IMR-90 (cell line): ENCODE measurements around the gene FAM76B. TPM values are rescaled to one million over a fixed set of nuclear protein-coding genes. Genes with fewer than 3 reads are reported as not detected.
A peak's percentile ranks its signal among the peaks of the same experiment; 100 is the strongest.

Source experiments
- ATAC-seq: fragments of 200-7000 bp; cut with Tn5 transposase; 2 replicates; pipeline ENCODE4 v1.9.1; 2020; ENCODE audit warnings: low read depth, mild to moderate bottlenecking, moderate library complexity
- BruUV-seq: library from RNA; stranded (reverse); fragments of 400-500 nt; replicated peaks from 2 replicates; lab custom pipeline; 2021; lab: Mats Ljungman, UMichigan
- CTCF ChIA-PET: fragments of 300-600 bp; formaldehyde crosslinking; extraction: SDS; loops from one replicate; lab custom pipeline; 2021; ENCODE audit warnings: antibody characterized with exemption; lab: Yijun Ruan, JAX
- POLR2A ChIA-PET: fragments of 300-600 bp; sonication (Branson Sonifier 250); formaldehyde crosslinking; loops from one replicate; lab custom pipeline; 2022; ENCODE audit warnings: antibody characterized with exemption; ENCODE audit not compliant: unreplicated experiment; lab: Charles Lee
- DNase-seq: peaks from one replicate; pipeline ENCODE4 v3.0.0; 2013
- H2AFZ ChIP-seq: replicated peaks from 2 replicates; pipeline ENCODE3; 2013; ENCODE audit warnings: low read length, mild to moderate bottlenecking; ENCODE audit not compliant: poor library complexity
- H2AK5ac ChIP-seq: 2 replicates; pipeline ENCODE4 v1.6.1; 2013; ENCODE audit warnings: low read depth, low read length, inconsistent platforms
- H2AK9ac ChIP-seq: replicated peaks from 2 replicates; pipeline ENCODE3; 2013; ENCODE audit warnings: mild to moderate bottlenecking, low read depth, low read length, moderate library complexity; ENCODE audit not compliant: poor library complexity
- H2BK120ac ChIP-seq: 2 replicates; pipeline ENCODE4 v1.6.1; 2013; ENCODE audit warnings: low read depth, low read length, inconsistent platforms
- H2BK15ac ChIP-seq: 3 replicates; pipeline ENCODE4 v1.6.1; 2013; ENCODE audit warnings: low read depth, low read length, inconsistent platforms
- H2BK20ac ChIP-seq: 2 replicates; pipeline ENCODE4 v1.6.1; 2013; ENCODE audit warnings: low read depth, mild to moderate bottlenecking, inconsistent platforms, low read length, moderate library complexity
- H2BK5ac ChIP-seq: 2 replicates; pipeline ENCODE4 v1.6.1; 2013; ENCODE audit warnings: mild to moderate bottlenecking, low read depth, low read length, inconsistent platforms; ENCODE audit not compliant: poor library complexity, severe bottlenecking
- H3K14ac ChIP-seq: replicated peaks from 2 replicates; pipeline ENCODE4 v1.6.1; 2013; ENCODE audit warnings: low read depth, low read length, inconsistent platforms
- H3K18ac ChIP-seq: 2 replicates; pipeline ENCODE4 v1.6.1; 2013; ENCODE audit warnings: low read depth, low read length, control low read depth
- H3K23ac ChIP-seq: 2 replicates; pipeline ENCODE4 v1.6.1; 2013; ENCODE audit warnings: low read depth, low read length, inconsistent platforms
- H3K27ac ChIP-seq: 2 replicates; pipeline ENCODE4 v1.5.1; 2013; ENCODE audit warnings: mild to moderate bottlenecking, control low read depth, low read length; ENCODE audit not compliant: insufficient read depth
- H3K27me3 ChIP-seq: 2 replicates; pipeline ENCODE4 v1.6.1; 2013; ENCODE audit warnings: low read length; ENCODE audit not compliant: control insufficient read depth, insufficient read depth
- H3K36me3 ChIP-seq: 2 replicates; pipeline ENCODE4 v1.6.1; 2013; ENCODE audit warnings: low read length, mixed read lengths; ENCODE audit not compliant: control insufficient read depth, insufficient read depth
- H3K4ac ChIP-seq: 2 replicates; pipeline ENCODE4 v1.6.1; 2013; ENCODE audit warnings: low read depth, low read length, inconsistent platforms
- H3K4me1 ChIP-seq: 2 replicates; pipeline ENCODE4 v1.6.1; 2013; ENCODE audit warnings: low read length, mixed read lengths; ENCODE audit not compliant: control insufficient read depth, insufficient read depth
- H3K4me2 ChIP-seq: 2 replicates; pipeline ENCODE4 v1.6.1; 2013; ENCODE audit warnings: low read depth, mild to moderate bottlenecking, control low read depth, low read length, moderate library complexity
- H3K4me3 ChIP-seq: 2 replicates; pipeline ENCODE4 v1.5.1; 2013; ENCODE audit warnings: low read depth, mild to moderate bottlenecking, control low read depth, low read length, moderate library complexity; ENCODE audit not compliant: insufficient read depth
- H3K56ac ChIP-seq: 2 replicates; pipeline ENCODE4 v1.6.1; 2013; ENCODE audit warnings: low read length, inconsistent platforms; ENCODE audit not compliant: insufficient read depth; ENCODE audit errors: extremely low read depth
- H3K79me1 ChIP-seq, 2 experiments: 2 replicates each; pipeline ENCODE4 v1.6.1; 2013; ENCODE audit warnings: low read length in 2 of 2, inconsistent platforms in 1 of 2, low read depth in 1 of 2
- H3K9ac ChIP-seq: 2 replicates; pipeline ENCODE4 v1.6.1; 2013; ENCODE audit warnings: low read depth, low read length, control low read depth
- H3K9me1 ChIP-seq: 2 replicates; pipeline ENCODE4 v1.6.1; 2013; ENCODE audit warnings: low read length, inconsistent platforms; ENCODE audit not compliant: insufficient read depth
- H3K9me3 ChIP-seq: 2 replicates; pipeline ENCODE4 v1.6.1; 2013; ENCODE audit warnings: low read length; ENCODE audit not compliant: control insufficient read depth, insufficient read depth
- H4K20me1 ChIP-seq: 2 replicates; pipeline ENCODE4 v1.6.1; 2013; ENCODE audit warnings: low read length, inconsistent platforms; ENCODE audit not compliant: insufficient read depth
- H4K5ac ChIP-seq: 2 replicates; pipeline ENCODE4 v1.6.1; 2013; ENCODE audit warnings: mild to moderate bottlenecking, low read depth, low read length, control low read depth
- H4K8ac ChIP-seq, 2 experiments: 2 replicates each; pipeline ENCODE4 v1.6.1; 2013; ENCODE audit warnings: low read depth in 2 of 2, low read length in 2 of 2, control low read depth in 1 of 2, inconsistent platforms in 1 of 2
- H4K91ac ChIP-seq: 2 replicates; pipeline ENCODE4 v1.6.1; 2013; ENCODE audit warnings: low read depth, low read length, inconsistent platforms; ENCODE audit not compliant: insufficient read depth
- CEBPB ChIP-seq: IDR thresholded peaks from 2 replicates; pipeline ENCODE4 v1.6.1; 2012; ENCODE audit warnings: low read depth, low read length, improper control_type of control experiment
- CHD1 ChIP-seq: IDR thresholded peaks from 2 replicates; pipeline ENCODE4 v1.6.1; 2012; ENCODE audit warnings: low read depth, low read length, improper control_type of control experiment
- FOS ChIP-seq: fragments of 150-350 bp; IDR thresholded peaks from 2 replicates; pipeline ENCODE4 v1.6.1; 2016; ENCODE audit warnings: low read depth, low read length
- MAFK ChIP-seq: IDR thresholded peaks from 2 replicates; pipeline ENCODE4 v1.6.1; 2012; ENCODE audit warnings: low read depth, low read length, improper control_type of control experiment
- MAZ ChIP-seq: IDR thresholded peaks from 2 replicates; pipeline ENCODE4 v1.6.1; 2012; ENCODE audit warnings: low read depth, mild to moderate bottlenecking, low read length, improper control_type of control experiment, moderate library complexity, borderline replicate concordance
- MXI1 ChIP-seq: IDR thresholded peaks from 2 replicates; pipeline ENCODE4 v1.6.1; 2012; ENCODE audit warnings: low read depth, mild to moderate bottlenecking, low read length, moderate library complexity, borderline replicate concordance
- POLR2A ChIP-seq: IDR thresholded peaks from 2 replicates; pipeline ENCODE4 v1.6.1; 2012; ENCODE audit warnings: mild to moderate bottlenecking, low read depth, low read length
- RAD21 ChIP-seq: IDR thresholded peaks from 2 replicates; pipeline ENCODE4 v1.6.1; 2012; ENCODE audit warnings: low read length, improper control_type of control experiment
- RCOR1 ChIP-seq: IDR thresholded peaks from 2 replicates; pipeline ENCODE4 v1.6.1; 2012; ENCODE audit warnings: mild to moderate bottlenecking, low read length, improper control_type of control experiment; ENCODE audit not compliant: insufficient replicate concordance
- RFX5 ChIP-seq: IDR thresholded peaks from 2 replicates; pipeline ENCODE4 v1.8.0; 2012; ENCODE audit warnings: low read depth, mild to moderate bottlenecking, low read length, moderate library complexity
- SMC3 ChIP-seq: fragments of 150-350 bp; IDR thresholded peaks from 2 replicates; pipeline ENCODE4 v1.6.1; 2016; ENCODE audit warnings: low read depth, mild to moderate bottlenecking, antibody characterized with exemption, low read length, moderate library complexity
- WGBS, 2 experiments: methylation state at CpG; one replicate each; pipeline versions ENCODE4 v1.1.5 to v1.1.7; 2013; ENCODE audit warnings: missing lambda C conversion rate in 2 of 2; ENCODE audit not compliant: insufficient read length in 1 of 2; ENCODE audit errors: extremely low coverage in 2 of 2; 5-methylcytosine and 5-hydroxymethylcytosine counted together
- dilution Hi-C: fragments of 300-500 bp; cut with HindIII; formaldehyde crosslinking; loops from one replicate; pipeline ENCODE4 v1.14.3; 2018; ENCODE audit warnings: low sequenced_read_pairs; ENCODE audit not compliant: unreplicated experiment
- in situ Hi-C: fragments of 300-500 bp; cut with MboI; formaldehyde crosslinking; loops from 3 replicates; pipeline ENCODE4 v1.14.3; 2019; ENCODE audit warnings: low sequenced_read_pairs, inconsistent platforms, mixed read lengths
- intact Hi-C: fragments of 100-400 bp; cut with micrococcal nuclease; formaldehyde crosslinking; loops from 2 replicates; pipeline ENCODE4 v1.10.0; 2022
- polyA plus RNA-seq, 3 experiments: library from polyadenylated mRNA; depleted of rRNA; stranded (reverse); fragments of >200 nt; gene quantifications; 2 replicates each; pipeline ENCODE4 v1.2.3, GENCODE V29; 2012; ENCODE audit warnings: low replicate concordance in 1 of 3
- total RNA-seq: library from RNA; depleted of rRNA; stranded (reverse); fragments of >200 nt; gene quantifications from 2 replicates; pipeline ENCODE4 v1.2.3, GENCODE V29; 2012
- TF ChIP-seq, protein P1 (sequence below): fragments of 150-350 bp; IDR thresholded peaks from 2 replicates; pipeline ENCODE4 v1.6.1; 2017; ENCODE audit warnings: mild to moderate bottlenecking, antibody characterized with exemption, low read length, low read depth
- TF ChIP-seq, protein P2 (sequence below): fragments of 150-350 bp; IDR thresholded peaks from 2 replicates; pipeline ENCODE4 v1.6.1; 2016; ENCODE audit warnings: low read depth, mild to moderate bottlenecking, low read length, moderate library complexity, borderline replicate concordance
- TF ChIP-seq, protein P3 (sequence below): conservative IDR thresholded peaks from 2 replicates; pipeline ENCODE4 v1.5.1; 2012; ENCODE audit warnings: mild to moderate bottlenecking, low read depth, low read length, improper control_type of control experiment

FAM76B gene
- total and polyA plus RNA-seq, 2 of the 4 experiments (the other 2 are of a cell fraction) = 12.7 to 14.3 TPM

- Histone ChIP-seq H2BK5ac (peak overlapping the region; percentile 61), H4K8ac (peak overlapping the region in 1 of 2 experiments; percentile 7; a peak in 1 of 4 replicates), H3K9ac (no peak overlapping the region), H2BK20ac (no peak overlapping the region), H3K18ac (0 out of 2 replicates have a peak overlapping the region, but pooled peaks have one; percentile 10), H3K4ac (no peak overlapping the region), H3K14ac (no peak overlapping the region), H2AFZ (no peak overlapping the region), H3K4me2 (no peak overlapping the region; the same call in 1 of the 2 replicates), H3K4me3 (no peak overlapping the region), H2AK5ac (no peak overlapping the region), H3K36me3 (peaks cover 6% of the 10 kb centered on the region), H3K9me3 (no peaks in the 10 kb centered on the region), H3K23ac (no peak overlapping the region), H3K27ac (no peak overlapping the region), H3K4me1 (peaks cover 12% of the 10 kb centered on the region), H3K56ac (no peak overlapping the region), H4K5ac (no peak overlapping the region), H4K20me1 (peaks cover 3% of the 10 kb centered on the region; the same call in 1 of the 2 replicates), H2BK120ac (no peak overlapping the region), H3K27me3 (no peaks in the 10 kb centered on the region), H2BK15ac (no peak overlapping the region), H3K9me1 (peaks cover 3% of the 10 kb centered on the region), H3K79me1 (peaks cover 2 to 11% of the 10 kb centered on the region in 2 experiments; a peak in 2 of 4 replicates), H2AK9ac (no peak overlapping the region), H4K91ac (no peak overlapping the region)
- ChIA-PET CTCF (interaction anchor here (0.5 to 2.1 kb wide), 17 partner anchors 9 to 593 kb away, joined by 3 to 16 read pairs (median 4); partner anchors contain the start of genes CEP57, FAM76B and MAML2), POLR2A (no interaction called here)
- in situ Hi-C loops = no loop called here
- dilution Hi-C loops = no loop called here
- DNase-seq = peak; percentile 96
- intact Hi-C loops = loop anchor here (1.0 to 5.0 kb wide), 6 partner anchors 87 to 590 kb away; partner anchors contain the start of gene MAML2
- ATAC-seq = peak; percentile 84
- no TSS peak for BruUV-seq
- WGBS, 2 experiments = no CpG with 5 or more reads among the region's 3 CpGs
- TF ChIP-seq MXI1 (no peak), MAZ (no peak), FOS (no peak), RCOR1 (no peak), SMC3 (peak; percentile 85), POLR2A (no peak), CEBPB (peak; percentile 48), RFX5 (no peak), CHD1 (no peak), RAD21 (peak; percentile 95), MAFK (no peak)
- TF ChIP-seq, protein P1, sequence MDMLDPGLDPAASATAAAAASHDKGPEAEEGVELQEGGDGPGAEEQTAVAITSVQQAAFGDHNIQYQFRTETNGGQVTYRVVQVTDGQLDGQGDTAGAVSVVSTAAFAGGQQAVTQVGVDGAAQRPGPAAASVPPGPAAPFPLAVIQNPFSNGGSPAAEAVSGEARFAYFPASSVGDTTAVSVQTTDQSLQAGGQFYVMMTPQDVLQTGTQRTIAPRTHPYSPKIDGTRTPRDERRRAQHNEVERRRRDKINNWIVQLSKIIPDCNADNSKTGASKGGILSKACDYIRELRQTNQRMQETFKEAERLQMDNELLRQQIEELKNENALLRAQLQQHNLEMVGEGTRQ = no peak
- TF ChIP-seq, protein P2, sequence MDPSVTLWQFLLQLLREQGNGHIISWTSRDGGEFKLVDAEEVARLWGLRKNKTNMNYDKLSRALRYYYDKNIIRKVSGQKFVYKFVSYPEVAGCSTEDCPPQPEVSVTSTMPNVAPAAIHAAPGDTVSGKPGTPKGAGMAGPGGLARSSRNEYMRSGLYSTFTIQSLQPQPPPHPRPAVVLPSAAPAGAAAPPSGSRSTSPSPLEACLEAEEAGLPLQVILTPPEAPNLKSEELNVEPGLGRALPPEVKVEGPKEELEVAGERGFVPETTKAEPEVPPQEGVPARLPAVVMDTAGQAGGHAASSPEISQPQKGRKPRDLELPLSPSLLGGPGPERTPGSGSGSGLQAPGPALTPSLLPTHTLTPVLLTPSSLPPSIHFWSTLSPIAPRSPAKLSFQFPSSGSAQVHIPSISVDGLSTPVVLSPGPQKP = no peak
- TF ChIP-seq, protein P3, sequence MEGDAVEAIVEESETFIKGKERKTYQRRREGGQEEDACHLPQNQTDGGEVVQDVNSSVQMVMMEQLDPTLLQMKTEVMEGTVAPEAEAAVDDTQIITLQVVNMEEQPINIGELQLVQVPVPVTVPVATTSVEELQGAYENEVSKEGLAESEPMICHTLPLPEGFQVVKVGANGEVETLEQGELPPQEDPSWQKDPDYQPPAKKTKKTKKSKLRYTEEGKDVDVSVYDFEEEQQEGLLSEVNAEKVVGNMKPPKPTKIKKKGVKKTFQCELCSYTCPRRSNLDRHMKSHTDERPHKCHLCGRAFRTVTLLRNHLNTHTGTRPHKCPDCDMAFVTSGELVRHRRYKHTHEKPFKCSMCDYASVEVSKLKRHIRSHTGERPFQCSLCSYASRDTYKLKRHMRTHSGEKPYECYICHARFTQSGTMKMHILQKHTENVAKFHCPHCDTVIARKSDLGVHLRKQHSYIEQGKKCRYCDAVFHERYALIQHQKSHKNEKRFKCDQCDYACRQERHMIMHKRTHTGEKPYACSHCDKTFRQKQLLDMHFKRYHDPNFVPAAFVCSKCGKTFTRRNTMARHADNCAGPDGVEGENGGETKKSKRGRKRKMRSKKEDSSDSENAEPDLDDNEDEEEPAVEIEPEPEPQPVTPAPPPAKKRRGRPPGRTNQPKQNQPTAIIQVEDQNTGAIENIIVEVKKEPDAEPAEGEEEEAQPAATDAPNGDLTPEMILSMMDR = peak; percentile 97
Observed at GRCh38 chr11:95835768-95836488, 46.3 kb upstream of the FAM76B start.
